HepG2 (cell line): ENCODE measurements around the gene STK40. TPM values are rescaled to one million over a fixed set of nuclear protein-coding genes. Genes with fewer than 3 reads are reported as not detected.

Experiments used
- ATAC-seq: fragments of 200-7000 bp; cut with Tn5 transposase; 3 replicates; pipeline ENCODE4 v1.9.1; 2020; ENCODE audit warnings: mild to moderate bottlenecking, moderate library complexity
- BruUV-seq: library from RNA; stranded (reverse); fragments of 400-500 nt; replicated peaks from 2 replicates; lab custom pipeline; 2021; lab: Mats Ljungman, UMichigan
- CTCF ChIA-PET: fragments of 300-600 bp; formaldehyde crosslinking; extraction: SDS; loops from one replicate; lab custom pipeline; 2021; ENCODE audit warnings: low total read pairs, inconsistent platforms, low intra/inter-chr PET ratio; lab: Yijun Ruan, JAX
- POLR2A ChIA-PET: fragments of 350-600 bp; sonication (Branson Sonifier 250); formaldehyde crosslinking; loops from one replicate; lab custom pipeline; 2020; ENCODE audit warnings: antibody characterized with exemption, inconsistent platforms; lab: Yijun Ruan, JAX
- DNase-seq: peaks from one replicate; pipeline ENCODE4 v3.0.0-alpha.2; 2015; ENCODE audit warnings: low spot score
- FAIRE-seq: peaks from 3 replicates; lab custom pipeline; 2011; peaks lifted over from hg19 to GRCh38; lab: Jason Lieb, UNC
- H2AFZ ChIP-seq: one replicate; pipeline ENCODE4 v1.6.1; 2011; ENCODE audit warnings: low read length, inconsistent platforms
- H3K27ac ChIP-seq: fragments of 300-600 bp; 3 replicates; pipeline ENCODE4 v1.8.0; 2011; ENCODE audit warnings: mixed run types, mild to moderate bottlenecking, mixed read lengths, low read length, inconsistent platforms; ENCODE audit not compliant: insufficient read depth; ENCODE audit errors: extremely low read length
- H3K27me3 ChIP-seq, 2 experiments: fragments of 200-600 bp in 1 of 2; 2 replicates in 1 of 2; 3 replicates in 1 of 2; pipeline versions ENCODE4 v1.6.0 to v1.8.0; 2011; ENCODE audit warnings: low read length in 2 of 2, mild to moderate bottlenecking in 2 of 2, moderate library complexity in 2 of 2, inconsistent platforms in 1 of 2; ENCODE audit not compliant: insufficient read depth in 2 of 2, control insufficient read depth in 1 of 2
- H3K36me3 ChIP-seq, 2 experiments: fragments of 200-600 bp in 1 of 2; replicated peaks in 1 of 2; 2 replicates in 1 of 2; 3 replicates in 1 of 2; pipeline versions ENCODE4 v1.5.1 to v1.8.0; 2011; ENCODE audit warnings: low read length in 2 of 2, inconsistent platforms in 1 of 2; ENCODE audit not compliant: insufficient read depth in 2 of 2, control insufficient read depth in 1 of 2
- H3K4me1 ChIP-seq: 2 replicates; pipeline ENCODE4 v1.5.1; 2012; ENCODE audit warnings: low read length, inconsistent platforms; ENCODE audit not compliant: insufficient read depth
- H3K4me2 ChIP-seq: 2 replicates; pipeline ENCODE4 v1.6.0; 2011; ENCODE audit warnings: low read depth, low read length, inconsistent platforms
- H3K4me3 ChIP-seq, 3 experiments: fragments of 200-600 bp in 1 of 3; sonication (generic), shearing (Covaris generic) in 1 of 3; replicated peaks in 1 of 3; 2 replicates each; pipeline ENCODE4 v1.5.1; 2011 to 2016; ENCODE audit warnings: low read length in 3 of 3, inconsistent platforms in 2 of 3, low read depth in 2 of 3, mild to moderate bottlenecking in 2 of 3, control low read depth in 1 of 3, mixed read lengths in 1 of 3; ENCODE audit not compliant: insufficient read depth in 1 of 3
- H3K79me2 ChIP-seq: one replicate; pipeline ENCODE4 v1.6.1; 2011; ENCODE audit warnings: low read length, inconsistent platforms; ENCODE audit not compliant: insufficient read depth
- H3K9ac ChIP-seq: 2 replicates; pipeline ENCODE4 v1.6.0; 2011; ENCODE audit warnings: mild to moderate bottlenecking, low read depth, low read length, inconsistent platforms; ENCODE audit not compliant: insufficient read depth
- H3K9me3 ChIP-seq: 2 replicates; pipeline ENCODE4 v1.5.1; 2012; ENCODE audit warnings: mild to moderate bottlenecking, low read length
- H4K20me1 ChIP-seq: 2 replicates; pipeline ENCODE4 v1.6.0; 2011; ENCODE audit warnings: inconsistent platforms, mild to moderate bottlenecking, low read length, moderate library complexity; ENCODE audit not compliant: insufficient read depth
- ARNTL ChIP-seq: sonication (generic); formaldehyde crosslinking; IDR thresholded peaks from 2 replicates; pipeline ENCODE4 v1.4.0; 2020; ENCODE audit warnings: mild to moderate bottlenecking, missing genetic modification reagents
- CBX5 ChIP-seq: sonication (generic); formaldehyde crosslinking; IDR thresholded peaks from 2 replicates; pipeline ENCODE4 v1.4.0; 2020; ENCODE audit warnings: missing genetic modification reagents, borderline replicate concordance
- MLLT10 ChIP-seq: sonication (generic); formaldehyde crosslinking; IDR thresholded peaks from 2 replicates; pipeline ENCODE4 v1.4.0; 2020; ENCODE audit warnings: missing genetic modification reagents
- MYC ChIP-seq: sonication (generic); formaldehyde crosslinking; IDR thresholded peaks from 2 replicates; pipeline ENCODE4 v1.9.0; 2021; ENCODE audit warnings: missing genetic modification reagents, borderline replicate concordance
- PHF5A ChIP-seq: IDR thresholded peaks from one replicate; pipeline ENCODE4 v1.6.1; 2018; ENCODE audit warnings: low read depth, missing genetic modification reagents; ENCODE audit not compliant: unreplicated experiment
- PHF8 ChIP-seq: sonication (generic); formaldehyde crosslinking; IDR thresholded peaks from 2 replicates; pipeline ENCODE4 v1.5.0; 2020; ENCODE audit warnings: missing genetic modification reagents
- SRF ChIP-seq: IDR thresholded peaks from 2 replicates; pipeline ENCODE4 v1.6.1; 2011; ENCODE audit warnings: mild to moderate bottlenecking, low read depth, low read length, moderate library complexity
- SSRP1 ChIP-seq: IDR thresholded peaks from 2 replicates; pipeline ENCODE4 v1.6.1; 2016; ENCODE audit warnings: control low read depth
- ZNF136 ChIP-seq: sonication (generic); formaldehyde crosslinking; IDR thresholded peaks from 2 replicates; pipeline ENCODE4 v1.8.1; 2022; ENCODE audit warnings: low read depth, mild to moderate bottlenecking, moderate library complexity, missing genetic modification reagents
- ZNF264 ChIP-seq: sonication (generic); formaldehyde crosslinking; IDR thresholded peaks from 2 replicates; pipeline ENCODE4 v1.4.0; 2020; ENCODE audit warnings: missing genetic modification reagents
- ZNF333 ChIP-seq: sonication (generic); formaldehyde crosslinking; IDR thresholded peaks from 2 replicates; pipeline ENCODE4 v1.4.0; 2020; ENCODE audit warnings: mild to moderate bottlenecking, missing genetic modification reagents, borderline replicate concordance
- ZNF550 ChIP-seq: sonication (generic); formaldehyde crosslinking; IDR thresholded peaks from 2 replicates; pipeline ENCODE4 v1.4.0; 2020; ENCODE audit warnings: mild to moderate bottlenecking, missing genetic modification reagents, borderline replicate concordance
- ZNF557 ChIP-seq: sonication (generic); formaldehyde crosslinking; IDR thresholded peaks from 2 replicates; pipeline ENCODE4 v1.4.0; 2020; ENCODE audit warnings: missing genetic modification reagents
- ZNF577 ChIP-seq: sonication (generic); formaldehyde crosslinking; IDR thresholded peaks from 2 replicates; pipeline ENCODE4 v1.4.0; 2020; ENCODE audit warnings: mild to moderate bottlenecking, low read depth, missing genetic modification reagents, borderline replicate concordance
- ZSCAN5A ChIP-seq: sonication (generic); formaldehyde crosslinking; IDR thresholded peaks from 2 replicates; pipeline ENCODE4 v1.8.0; 2022; ENCODE audit warnings: mild to moderate bottlenecking, missing genetic modification reagents, borderline replicate concordance
- WGBS: methylation state at CpG from one replicate; pipeline ENCODE4 v1.1.6; 2017; ENCODE audit warnings: low lambda C conversion rate; 5-methylcytosine and 5-hydroxymethylcytosine counted together
- in situ Hi-C: cut with HindIII; loops from 2 replicates; pipeline ENCODE4 v1.10.0; 2017; ENCODE audit warnings: low pct_unique_long_range_greater_than_20kb; ENCODE audit not compliant: extremely low pct_ligation_motif_present
- intact Hi-C: fragments of 100-400 bp; cut with micrococcal nuclease; formaldehyde crosslinking; loops from one replicate; pipeline ENCODE4 v1.10.0; 2022; ENCODE audit not compliant: unreplicated experiment
- polyA plus RNA-seq, 8 experiments: library from polyadenylated mRNA; depleted of rRNA in 3 of 8; stranded (reverse) in 7 of 8; unstranded in 1 of 8; fragments of >200 nt; fragmentation: Illumina TruSeq in 4 of 8; extraction: Trizol in 4 of 8; gene quantifications; 2 replicates each; pipeline versions ENCODE4 v1.2.1 to v1.2.3, GENCODE V29; 2011 to 2016; ENCODE audit warnings: low read depth in 4 of 8, missing spikeins in 1 of 8, mixed read lengths in 1 of 8; ENCODE audit not compliant: insufficient read depth in 1 of 8
- total RNA-seq, 5 experiments: library from RNA; depleted of rRNA; stranded (reverse); fragments of >200 nt; fragmentation: Illumina TruSeq; extraction: Trizol; gene quantifications; 2 replicates each; pipeline ENCODE4 v1.2.3, GENCODE V29; 2016; ENCODE audit warnings: low read depth in 1 of 5
- TF ChIP-seq, protein P1 (sequence below): sonication (generic); formaldehyde crosslinking; IDR thresholded peaks from 2 replicates; pipeline ENCODE4 v1.4.0; 2020; ENCODE audit warnings: mild to moderate bottlenecking, missing genetic modification reagents
- TF ChIP-seq, protein P2 (sequence below): sonication (generic); formaldehyde crosslinking; conservative IDR thresholded peaks from 2 replicates; pipeline ENCODE4 v1.4.0; 2020; ENCODE audit warnings: missing genetic modification reagents
- TF ChIP-seq, protein P3 (sequence below): sonication (generic); formaldehyde crosslinking; IDR thresholded peaks from 2 replicates; pipeline ENCODE4 v1.4.0; 2020; ENCODE audit warnings: missing genetic modification reagents

Gene STK40
- total and polyA plus RNA-seq, 2 of the 13 experiments (the other 11 are each of a cell fraction or from before 2014, with no cell fraction given) = 33.8 to 35.1 TPM

DNA sequence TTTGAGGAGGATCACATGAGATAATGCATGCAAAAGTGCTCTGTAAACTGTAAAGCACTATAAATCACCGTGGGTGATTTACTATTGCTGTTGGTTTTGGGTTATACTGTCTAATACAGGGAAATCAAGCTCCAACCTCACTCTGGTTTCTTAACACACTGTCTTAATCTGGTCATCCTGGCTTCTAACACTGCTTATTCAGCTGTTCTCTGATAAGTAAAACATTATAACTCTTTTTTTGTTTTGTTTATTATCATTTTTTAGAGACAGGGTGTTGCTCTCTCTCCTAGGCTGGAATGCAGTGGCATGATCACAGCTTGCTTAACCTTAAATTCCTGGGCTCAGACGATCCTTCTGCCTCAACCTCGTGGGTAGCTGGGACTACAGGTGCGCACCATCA is 33.8 kb upstream of the STK40 start:
- H3K27ac ChIP-seq = no peak overlapping the region
- POLR2A ChIA-PET = interaction anchor here (1.8 kb wide), 1 partner anchor 33 kb away, joined by 6 read pairs; no protein-coding TSS in a partner anchor
- no peak for FAIRE-seq
- 89% methylated on average over 4 of the region's 4 CpGs for WGBS
- H3K9me3 ChIP-seq = no peaks in the 10 kb centered on the region
- no peaks in the 10 kb centered on the region; a peak in 1 of 5 replicates for H3K36me3 ChIP-seq
- DNase-seq = no peak
- in situ Hi-C loops = no loop called here
- no peak overlapping the region for H3K4me2 ChIP-seq
- H3K9ac ChIP-seq = no peak overlapping the region
- BruUV-seq = no TSS peak
- intact Hi-C loops = no loop called here
- no peaks in the 10 kb centered on the region for H3K79me2 ChIP-seq
- H3K4me3 ChIP-seq = no peak overlapping the region
- ATAC-seq = no peak
- CTCF ChIA-PET = no interaction called here
- H4K20me1 ChIP-seq = no peaks in the 10 kb centered on the region
- no peaks in the 10 kb centered on the region for H3K27me3 ChIP-seq
- TF ChIP-seq ZNF333 (CRISPR knock-in tag) (no peak), ARNTL (CRISPR knock-in tag) (no peak), CBX5 (CRISPR knock-in tag) (no peak), ZSCAN5A (CRISPR knock-in tag) (no peak), MYC (no peak), ZNF577 (CRISPR knock-in tag) (no peak), SSRP1 (CRISPR knock-in tag) (no peak), ZNF136 (no peak), PHF8 (CRISPR knock-in tag) (no peak), SRF (no peak), ZNF557 (CRISPR knock-in tag) (no peak), ZNF264 (CRISPR knock-in tag) (no peak), MLLT10 (CRISPR knock-in tag) (no peak), PHF5A (CRISPR knock-in tag) (no peak), ZNF550 (CRISPR knock-in tag) (no peak)
- TF ChIP-seq, protein P1, sequence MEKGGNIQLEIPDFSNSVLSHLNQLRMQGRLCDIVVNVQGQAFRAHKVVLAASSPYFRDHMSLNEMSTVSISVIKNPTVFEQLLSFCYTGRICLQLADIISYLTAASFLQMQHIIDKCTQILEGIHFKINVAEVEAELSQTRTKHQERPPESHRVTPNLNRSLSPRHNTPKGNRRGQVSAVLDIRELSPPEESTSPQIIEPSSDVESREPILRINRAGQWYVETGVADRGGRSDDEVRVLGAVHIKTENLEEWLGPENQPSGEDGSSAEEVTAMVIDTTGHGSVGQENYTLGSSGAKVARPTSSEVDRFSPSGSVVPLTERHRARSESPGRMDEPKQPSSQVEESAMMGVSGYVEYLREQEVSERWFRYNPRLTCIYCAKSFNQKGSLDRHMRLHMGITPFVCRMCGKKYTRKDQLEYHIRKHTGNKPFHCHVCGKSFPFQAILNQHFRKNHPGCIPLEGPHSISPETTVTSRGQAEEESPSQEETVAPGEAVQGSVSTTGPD = no peak
- TF ChIP-seq, protein P2, sequence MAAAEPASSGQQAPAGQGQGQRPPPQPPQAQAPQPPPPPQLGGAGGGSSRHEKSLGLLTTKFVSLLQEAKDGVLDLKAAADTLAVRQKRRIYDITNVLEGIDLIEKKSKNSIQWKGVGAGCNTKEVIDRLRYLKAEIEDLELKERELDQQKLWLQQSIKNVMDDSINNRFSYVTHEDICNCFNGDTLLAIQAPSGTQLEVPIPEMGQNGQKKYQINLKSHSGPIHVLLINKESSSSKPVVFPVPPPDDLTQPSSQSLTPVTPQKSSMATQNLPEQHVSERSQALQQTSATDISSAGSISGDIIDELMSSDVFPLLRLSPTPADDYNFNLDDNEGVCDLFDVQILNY = no peak
- TF ChIP-seq, protein P3, sequence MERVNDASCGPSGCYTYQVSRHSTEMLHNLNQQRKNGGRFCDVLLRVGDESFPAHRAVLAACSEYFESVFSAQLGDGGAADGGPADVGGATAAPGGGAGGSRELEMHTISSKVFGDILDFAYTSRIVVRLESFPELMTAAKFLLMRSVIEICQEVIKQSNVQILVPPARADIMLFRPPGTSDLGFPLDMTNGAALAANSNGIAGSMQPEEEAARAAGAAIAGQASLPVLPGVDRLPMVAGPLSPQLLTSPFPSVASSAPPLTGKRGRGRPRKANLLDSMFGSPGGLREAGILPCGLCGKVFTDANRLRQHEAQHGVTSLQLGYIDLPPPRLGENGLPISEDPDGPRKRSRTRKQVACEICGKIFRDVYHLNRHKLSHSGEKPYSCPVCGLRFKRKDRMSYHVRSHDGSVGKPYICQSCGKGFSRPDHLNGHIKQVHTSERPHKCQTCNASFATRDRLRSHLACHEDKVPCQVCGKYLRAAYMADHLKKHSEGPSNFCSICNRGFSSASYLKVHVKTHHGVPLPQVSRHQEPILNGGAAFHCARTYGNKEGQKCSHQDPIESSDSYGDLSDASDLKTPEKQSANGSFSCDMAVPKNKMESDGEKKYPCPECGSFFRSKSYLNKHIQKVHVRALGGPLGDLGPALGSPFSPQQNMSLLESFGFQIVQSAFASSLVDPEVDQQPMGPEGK (CRISPR knock-in tag) = no peak
- peaks cover 13% of the 10 kb centered on the region for H3K4me1 ChIP-seq
- no peak overlapping the region for H2AFZ ChIP-seq
